H9 (cell line): ENCODE data around the gene POLN. TPM values are rescaled to one million over a fixed set of nuclear protein-coding genes. Genes with fewer than 3 reads are reported as not detected.

Experiments
- DNase-seq: peaks from one replicate; pipeline ENCODE4 v3.0.0-alpha.2; 2017
- H2AFZ ChIP-seq: one replicate; pipeline ENCODE4 v1.6.1; 2013; ENCODE audit warnings: mild to moderate bottlenecking, low read length, control low read depth, moderate library complexity
- H2AK5ac ChIP-seq: 2 replicates; pipeline ENCODE4 v1.6.1; 2013; ENCODE audit warnings: low read length, control low read depth, mixed read lengths; ENCODE audit not compliant: insufficient read length
- H2BK120ac ChIP-seq: one replicate; pipeline ENCODE4 v1.6.1; 2013; ENCODE audit warnings: low read depth, mild to moderate bottlenecking, low read length, control low read depth, inconsistent platforms; ENCODE audit not compliant: poor library complexity, severe bottlenecking
- H2BK12ac ChIP-seq: 2 replicates; pipeline ENCODE4 v1.6.1; 2013; ENCODE audit warnings: low read length, control low read depth, mixed read lengths, low read depth; ENCODE audit not compliant: insufficient read length
- H2BK15ac ChIP-seq: 2 replicates; pipeline ENCODE4 v1.6.1; 2013; ENCODE audit warnings: low read depth, low read length, control low read depth
- H2BK20ac ChIP-seq: one replicate; pipeline ENCODE4 v1.6.1; 2013; ENCODE audit warnings: low read depth, mild to moderate bottlenecking, low read length, control low read depth, inconsistent platforms; ENCODE audit not compliant: poor library complexity, severe bottlenecking
- H2BK5ac ChIP-seq: 2 replicates; pipeline ENCODE4 v1.6.1; 2013; ENCODE audit warnings: low read length, control low read depth, mixed read lengths; ENCODE audit not compliant: insufficient read length
- H3K14ac ChIP-seq: 2 replicates; pipeline ENCODE4 v1.6.1; 2013; ENCODE audit warnings: low read length, control low read depth; ENCODE audit not compliant: insufficient read depth
- H3K18ac ChIP-seq: 2 replicates; pipeline ENCODE4 v1.6.1; 2013; ENCODE audit warnings: low read depth, mild to moderate bottlenecking, mixed read lengths, low read length, control low read depth; ENCODE audit not compliant: insufficient read length
- H3K23ac ChIP-seq: 2 replicates; pipeline ENCODE4 v1.6.1; 2013; ENCODE audit warnings: low read length, control low read depth, mixed read lengths, low read depth; ENCODE audit not compliant: insufficient read length
- H3K23me2 ChIP-seq: 2 replicates; pipeline ENCODE4 v1.6.1; 2013; ENCODE audit warnings: low read depth, mild to moderate bottlenecking, mixed read lengths, low read length, control low read depth; ENCODE audit not compliant: insufficient read length, poor library complexity, severe bottlenecking
- H3K27ac ChIP-seq: 2 replicates; pipeline ENCODE4 v1.5.1; 2013; ENCODE audit warnings: low read length, control low read depth, mixed read lengths, low read depth; ENCODE audit not compliant: insufficient read length
- H3K27me3 ChIP-seq: 2 replicates; pipeline ENCODE4 v1.6.1; 2013; ENCODE audit warnings: low read length, control low read depth, inconsistent platforms; ENCODE audit not compliant: insufficient read depth
- H3K4ac ChIP-seq: 2 replicates; pipeline ENCODE4 v1.6.1; 2013; ENCODE audit warnings: low read depth, mild to moderate bottlenecking, control low read depth, inconsistent platforms, low read length, moderate library complexity
- H3K4me1 ChIP-seq: 2 replicates; pipeline ENCODE4 v1.6.1; 2013; ENCODE audit warnings: low read length, control low read depth, inconsistent platforms; ENCODE audit not compliant: insufficient read depth
- H3K4me2 ChIP-seq: 2 replicates; pipeline ENCODE4 v1.6.1; 2013; ENCODE audit warnings: low read length, control low read depth, mixed read lengths; ENCODE audit not compliant: insufficient read length, insufficient read depth
- H3K56ac ChIP-seq: 2 replicates; pipeline ENCODE4 v1.6.1; 2013; ENCODE audit warnings: low read depth, mild to moderate bottlenecking, mixed read lengths, low read length, control low read depth; ENCODE audit not compliant: insufficient read length
- H3K79me1 ChIP-seq: 2 replicates; pipeline ENCODE4 v1.6.1; 2013; ENCODE audit warnings: low read depth, mild to moderate bottlenecking, moderate library complexity, low read length, control low read depth, inconsistent platforms; ENCODE audit not compliant: insufficient read depth, poor library complexity, severe bottlenecking
- H3K79me2 ChIP-seq: 2 replicates; pipeline ENCODE4 v1.6.1; 2013; ENCODE audit warnings: low read length, control low read depth, inconsistent platforms; ENCODE audit not compliant: insufficient read depth
- H3K9ac ChIP-seq: 2 replicates; pipeline ENCODE4 v1.6.1; 2013; ENCODE audit warnings: low read length, control low read depth, mixed read lengths; ENCODE audit not compliant: insufficient read length; ENCODE audit errors: extremely low read depth
- H3K9me3 ChIP-seq: one replicate; pipeline ENCODE4 v1.6.1; 2013; ENCODE audit warnings: low read depth, low read length, inconsistent platforms; ENCODE audit not compliant: control insufficient read depth
- H3T11ph ChIP-seq: one replicate; pipeline ENCODE4 v1.6.1; 2013; ENCODE audit warnings: mild to moderate bottlenecking, low read length, control low read depth, inconsistent platforms
- H4K20me1 ChIP-seq: one replicate; pipeline ENCODE4 v1.6.1; 2013; ENCODE audit not compliant: control insufficient read depth, insufficient read length, insufficient read depth
- H4K5ac ChIP-seq: 2 replicates; pipeline ENCODE4 v1.6.1; 2013; ENCODE audit warnings: low read depth, mild to moderate bottlenecking, mixed read lengths, low read length, control low read depth; ENCODE audit not compliant: insufficient read length
- H4K8ac ChIP-seq: replicated peaks from 2 replicates; pipeline ENCODE4 v1.6.1; 2013; ENCODE audit warnings: low read length, control low read depth, mixed read lengths, low read depth; ENCODE audit not compliant: insufficient read length
- H4K91ac ChIP-seq: 2 replicates; pipeline ENCODE4 v1.6.1; 2013; ENCODE audit warnings: low read depth, mild to moderate bottlenecking, moderate library complexity, mixed read lengths, low read length, control low read depth; ENCODE audit not compliant: insufficient read length
- H3K27ac Mint-ChIP-seq, 3 experiments: 2 replicates in 2 of 3; 3 replicates in 1 of 3; pipeline ENCODE4 v1.8.0; 2020 to 2021; ENCODE audit warnings: mixed read lengths in 3 of 3, mild to moderate bottlenecking in 1 of 3, moderate library complexity in 1 of 3
- H3K27me3 Mint-ChIP-seq: 2 replicates; pipeline ENCODE4 v1.8.0; 2021; ENCODE audit warnings: low read depth, mild to moderate bottlenecking, moderate library complexity, mixed read lengths
- H3K36me3 Mint-ChIP-seq, 3 experiments: 2 replicates in 2 of 3; 3 replicates in 1 of 3; pipeline ENCODE4 v1.8.0; 2020 to 2021; ENCODE audit warnings: low read depth in 3 of 3, mixed read lengths in 3 of 3; ENCODE audit not compliant: insufficient read depth in 1 of 3
- H3K4me1 Mint-ChIP-seq, 2 experiments: 2 replicates each; pipeline ENCODE4 v1.8.0; 2020; ENCODE audit warnings: mixed read lengths in 2 of 2
- H3K4me3 Mint-ChIP-seq, 2 experiments: 2 replicates in 1 of 2; 3 replicates in 1 of 2; pipeline ENCODE4 v1.8.0; 2020 to 2021; ENCODE audit warnings: mild to moderate bottlenecking in 2 of 2, mixed read lengths in 2 of 2, moderate library complexity in 1 of 2
- H3K9me3 Mint-ChIP-seq, 2 experiments: 2 replicates in 1 of 2; 3 replicates in 1 of 2; pipeline ENCODE4 v1.8.0; 2020; ENCODE audit warnings: mild to moderate bottlenecking in 2 of 2, mixed read lengths in 2 of 2, moderate library complexity in 1 of 2
- WGBS: extraction: QIAGEN DNeasy Blood & Tissue Kit; methylation state at CpG from one replicate; pipeline ENCODE4 v1.1.7; 2013; ENCODE audit warnings: missing lambda C conversion rate, low lambda C conversion rate, mixed read lengths; ENCODE audit not compliant: insufficient read length; ENCODE audit errors: extremely low coverage; 5-methylcytosine and 5-hydroxymethylcytosine counted together
- total RNA-seq: library from RNA; stranded (reverse); gene quantifications from 2 replicates; pipeline ENCODE4 v1.2.1, GENCODE V29; 2021
- TF ChIP-seq, protein P1 (sequence below): fragments of 200-600 bp; sonication (generic); conservative IDR thresholded peaks from 3 replicates; pipeline ENCODE4 v1.8.0; 2021; ENCODE audit warnings: antibody characterized with exemption, mild to moderate bottlenecking

The POLN gene
- total RNA-seq, 1 experiment from 2014 or later = 0.74 TPM

DNA sequence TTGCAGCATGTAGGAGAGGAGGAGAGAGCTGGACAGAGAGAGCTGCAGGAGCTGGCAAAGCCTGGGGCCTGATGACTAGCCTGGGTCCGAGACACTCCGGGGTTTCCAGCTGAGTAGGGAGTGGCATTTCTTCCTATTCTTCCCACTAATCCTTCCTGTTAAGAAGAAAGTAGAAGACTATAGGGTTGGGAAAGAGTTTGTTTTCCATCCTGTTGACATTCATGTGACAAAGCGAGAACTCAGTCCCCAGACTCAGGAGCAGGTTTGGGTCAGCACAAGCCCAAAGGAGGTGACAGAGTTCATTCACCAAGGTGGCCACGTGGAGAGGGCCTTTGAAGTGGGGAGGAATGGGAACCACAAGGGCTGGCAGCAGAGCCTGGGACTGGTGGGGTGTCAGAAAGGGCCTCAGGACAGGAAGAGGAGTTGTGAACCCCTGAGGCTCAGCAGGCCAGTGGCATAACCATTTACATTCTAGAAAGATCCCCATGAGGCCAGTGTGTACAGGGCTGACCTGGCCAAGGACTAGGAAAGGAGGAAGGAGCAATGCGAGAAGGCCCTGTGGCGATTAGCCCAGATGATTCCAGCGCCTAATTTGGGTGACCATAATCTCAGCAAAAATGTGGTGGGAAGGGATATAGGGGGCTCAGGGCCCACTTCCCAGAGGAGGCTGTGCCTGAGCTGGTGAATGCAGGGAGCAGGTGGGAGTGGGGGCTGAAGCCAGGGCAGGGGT, 3.3 kb upstream of the POLN start:
- no peak overlapping the region for H2AFZ ChIP-seq
- H2BK5ac ChIP-seq = no peak overlapping the region
- no peak overlapping the region for H4K8ac ChIP-seq
- H3K23me2 ChIP-seq = peaks cover 3% of the 10 kb centered on the region
- H3K18ac ChIP-seq = no peak overlapping the region
- peak; percentile 30 for DNase-seq
- H3K79me1 ChIP-seq = no peaks in the 10 kb centered on the region
- H2BK20ac ChIP-seq = no peak overlapping the region
- no peaks in the 10 kb centered on the region for H4K20me1 ChIP-seq
- H3K27me3 ChIP-seq = no peaks in the 10 kb centered on the region
- no peak overlapping the region for H3K23ac ChIP-seq
- Mint-ChIP-seq H3K27me3 (peaks cover 5% of the 10 kb centered on the region), H3K4me3 (no peak overlapping the region), H3K36me3 (peaks cover 7 to 14% (median 9%) of the 10 kb centered on the region in 3 experiments), H3K27ac (peak overlapping the region in 1 of 3 experiments; percentile 76; a peak in 2 of 7 replicates), H3K9me3 (peaks cover 13 to 17% of the 10 kb centered on the region in 2 experiments), H3K4me1 (peaks cover 8 to 19% of the 10 kb centered on the region in 2 experiments)
- no peak overlapping the region for H3K14ac ChIP-seq
- H3K27ac ChIP-seq = no peak overlapping the region
- peak overlapping the region; percentile 2 for H2BK12ac ChIP-seq
- WGBS = no CpG with 5 or more reads among the region's 7 CpGs
- no peak overlapping the region for H3K9ac ChIP-seq
- no peaks in the 10 kb centered on the region for H3K4me1 ChIP-seq
- H2BK120ac ChIP-seq = no peak overlapping the region
- peaks cover 5% of the 10 kb centered on the region; the same call in 1 of the 2 replicates for H3K79me2 ChIP-seq
- H3T11ph ChIP-seq = no peak overlapping the region
- no peak overlapping the region for H3K4me2 ChIP-seq
- no peak overlapping the region for H4K91ac ChIP-seq
- no peak overlapping the region for H2AK5ac ChIP-seq
- H3K9me3 ChIP-seq = no peaks in the 10 kb centered on the region
- H4K5ac ChIP-seq = no peak overlapping the region
- no peak overlapping the region for H3K56ac ChIP-seq
- TF ChIP-seq, protein P1, sequence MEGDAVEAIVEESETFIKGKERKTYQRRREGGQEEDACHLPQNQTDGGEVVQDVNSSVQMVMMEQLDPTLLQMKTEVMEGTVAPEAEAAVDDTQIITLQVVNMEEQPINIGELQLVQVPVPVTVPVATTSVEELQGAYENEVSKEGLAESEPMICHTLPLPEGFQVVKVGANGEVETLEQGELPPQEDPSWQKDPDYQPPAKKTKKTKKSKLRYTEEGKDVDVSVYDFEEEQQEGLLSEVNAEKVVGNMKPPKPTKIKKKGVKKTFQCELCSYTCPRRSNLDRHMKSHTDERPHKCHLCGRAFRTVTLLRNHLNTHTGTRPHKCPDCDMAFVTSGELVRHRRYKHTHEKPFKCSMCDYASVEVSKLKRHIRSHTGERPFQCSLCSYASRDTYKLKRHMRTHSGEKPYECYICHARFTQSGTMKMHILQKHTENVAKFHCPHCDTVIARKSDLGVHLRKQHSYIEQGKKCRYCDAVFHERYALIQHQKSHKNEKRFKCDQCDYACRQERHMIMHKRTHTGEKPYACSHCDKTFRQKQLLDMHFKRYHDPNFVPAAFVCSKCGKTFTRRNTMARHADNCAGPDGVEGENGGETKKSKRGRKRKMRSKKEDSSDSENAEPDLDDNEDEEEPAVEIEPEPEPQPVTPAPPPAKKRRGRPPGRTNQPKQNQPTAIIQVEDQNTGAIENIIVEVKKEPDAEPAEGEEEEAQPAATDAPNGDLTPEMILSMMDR = no peak
- no peak overlapping the region for H2BK15ac ChIP-seq
- H3K4ac ChIP-seq = no peak overlapping the region
